Dermis microvascular lymphatic vessel endothelial cell (primary cell): ENCODE results near the gene SLC35F2. TPM values are rescaled to one million over a fixed set of nuclear protein-coding genes. Genes with fewer than 3 reads are reported as not detected.
"Not testable (repeated sequence)": the region's sequence is repeated elsewhere in the genome, so short reads cannot be mapped to it uniquely, and the experiment has no call there.

Source experiments
- DNase-seq, 2 donors: peaks; one replicate each; pipeline versions ENCODE4 v3.0.0 to v3.0.0-alpha.2; 2010; ENCODE audit warnings: low read depth in 2 of 2
- total RNA-seq: library from RNA; depleted of rRNA; stranded (reverse); fragments of >200 nt; gene quantifications from 2 replicates; pipeline ENCODE4 v1.2.1, GENCODE V29; 2014

SLC35F2 gene
- total RNA-seq, 1 donor from 2014 or later: 90.5 TPM

DNA sequence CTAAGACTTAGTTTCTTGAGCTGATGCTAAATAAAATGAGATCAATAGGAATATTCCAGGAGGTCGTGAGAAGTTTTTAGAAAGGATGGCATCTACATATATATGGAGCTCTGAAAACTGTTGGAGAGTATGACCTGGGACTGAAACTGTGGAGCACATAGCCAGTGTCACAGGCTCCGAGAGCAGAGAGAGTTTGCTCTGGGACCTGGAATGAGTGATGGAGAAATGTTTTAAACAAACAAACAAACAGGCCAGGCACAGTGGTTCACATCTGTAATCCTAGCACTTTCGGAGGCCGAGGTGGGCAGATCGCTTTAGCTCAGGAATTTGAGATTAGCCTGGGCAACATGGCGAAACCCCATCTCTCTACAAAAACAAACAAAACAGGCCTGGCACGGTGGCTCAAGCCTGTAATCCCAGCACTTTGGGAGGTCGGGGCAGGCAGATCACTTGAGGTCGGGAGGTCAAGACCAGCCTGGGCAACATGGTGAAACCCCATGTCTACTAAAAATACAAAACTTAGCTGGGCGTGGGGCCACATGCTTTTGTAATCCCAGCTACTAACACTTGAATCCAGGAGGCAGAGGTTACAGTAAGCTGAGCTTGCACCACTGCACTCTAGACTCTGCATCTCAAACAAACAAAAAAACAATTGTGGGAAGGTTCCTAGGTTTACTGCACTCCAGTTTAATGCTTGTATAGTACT is 67.1 kb downstream of the SLC35F2 start:
- DNase-seq: no peak

DNA sequence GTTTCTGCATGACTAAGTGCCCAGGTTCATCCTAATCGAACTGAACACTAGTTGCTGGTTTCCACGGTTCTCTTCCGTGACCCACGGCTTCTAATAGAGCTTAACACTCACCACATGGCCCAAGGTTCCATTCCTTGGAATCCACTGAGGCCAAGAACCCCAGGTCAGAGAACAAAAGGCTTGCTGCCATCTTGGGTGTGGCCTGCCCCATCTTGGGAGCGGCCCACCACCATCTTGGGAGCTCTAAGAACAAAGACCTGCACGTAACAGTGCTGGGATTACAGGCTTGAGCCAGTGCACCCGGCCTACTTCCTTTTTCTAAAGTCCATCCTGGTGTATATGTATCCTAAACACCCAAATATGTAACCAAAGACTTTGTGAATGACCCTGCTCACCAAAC is 68.8 kb downstream of the SLC35F2 start:
- DNase-seq: no peak

DNA sequence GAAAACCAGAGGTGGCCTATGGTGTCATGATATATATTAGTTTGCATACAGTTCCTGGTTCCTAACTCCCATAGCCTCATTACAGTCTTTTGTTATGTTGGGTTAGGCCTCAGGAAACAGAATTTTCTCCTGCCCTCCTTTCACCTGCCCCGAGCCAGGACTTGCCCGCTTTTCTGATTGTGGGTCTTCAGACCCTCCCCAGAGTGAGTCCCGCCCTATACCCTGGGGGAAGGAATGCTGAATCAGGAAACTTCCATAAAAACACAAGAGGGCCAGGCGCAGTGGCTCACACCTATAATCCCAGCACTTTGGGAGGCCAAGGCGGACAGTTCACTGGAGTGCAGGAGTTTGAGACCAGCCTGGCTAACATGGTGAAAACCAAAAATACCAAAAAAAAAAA is 70.9 kb downstream of the SLC35F2 start:
- no peak for DNase-seq

DNA sequence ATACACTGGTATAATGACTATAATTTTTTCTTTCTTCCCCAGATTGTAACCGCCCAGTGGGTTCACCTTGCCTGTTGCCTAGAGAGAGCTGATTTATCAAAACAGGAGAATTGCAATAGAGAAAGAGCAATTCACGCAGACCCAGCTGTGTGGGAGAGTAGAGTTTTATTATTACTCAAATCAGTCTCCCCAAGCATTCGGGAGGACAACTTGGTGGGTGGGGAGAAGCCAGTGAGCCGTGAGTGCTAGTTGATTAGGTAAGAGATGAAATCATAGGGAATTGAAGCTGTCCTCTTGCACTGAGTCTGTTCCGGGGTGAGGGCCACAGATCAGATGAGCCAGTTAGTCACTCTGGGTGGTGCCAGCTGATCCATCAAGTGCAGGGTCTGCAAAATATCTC is 73.2 kb downstream of the SLC35F2 start:
- no peak for DNase-seq

DNA sequence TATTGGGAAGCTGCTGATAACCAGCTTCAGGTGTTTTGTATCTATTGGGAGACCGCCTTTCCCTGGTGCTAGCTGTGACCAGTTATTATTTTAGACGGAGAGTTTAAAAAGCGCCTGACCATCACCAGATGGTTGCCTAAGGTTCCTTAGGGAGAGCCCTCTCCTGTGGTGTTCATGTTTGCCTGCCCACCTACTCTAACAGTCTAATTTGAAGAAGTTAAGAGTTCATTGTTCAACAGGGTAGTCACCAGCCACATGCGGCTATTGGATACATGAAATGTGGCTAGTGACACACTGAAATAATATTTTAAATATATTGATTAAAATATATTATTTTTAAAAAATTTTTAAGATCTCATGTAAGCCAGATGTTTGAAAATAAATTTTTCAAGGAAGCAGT is 75.5 kb downstream of the SLC35F2 start:
- DNase-seq: no peak

DNA sequence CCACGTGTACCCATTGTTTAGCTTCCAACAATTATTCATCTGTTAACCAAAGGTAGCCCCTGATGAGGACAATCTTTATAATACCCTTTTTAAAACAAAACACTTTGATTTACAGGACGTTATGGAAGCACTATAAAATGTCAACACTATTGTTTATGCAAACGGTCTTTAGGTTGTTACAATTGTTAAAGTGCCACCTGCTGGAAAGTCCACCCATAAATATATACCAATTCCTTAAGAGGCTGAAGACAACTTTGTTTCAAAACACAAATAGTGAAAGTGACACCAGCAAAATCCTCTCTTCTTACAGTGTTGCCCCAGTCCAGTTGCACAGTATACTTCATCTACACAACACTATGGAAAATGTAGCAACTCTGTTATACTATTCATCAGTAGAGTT is 77.8 kb downstream of the SLC35F2 start:
- peak in 1 of 2 donors; percentile 8 for DNase-seq

DNA sequence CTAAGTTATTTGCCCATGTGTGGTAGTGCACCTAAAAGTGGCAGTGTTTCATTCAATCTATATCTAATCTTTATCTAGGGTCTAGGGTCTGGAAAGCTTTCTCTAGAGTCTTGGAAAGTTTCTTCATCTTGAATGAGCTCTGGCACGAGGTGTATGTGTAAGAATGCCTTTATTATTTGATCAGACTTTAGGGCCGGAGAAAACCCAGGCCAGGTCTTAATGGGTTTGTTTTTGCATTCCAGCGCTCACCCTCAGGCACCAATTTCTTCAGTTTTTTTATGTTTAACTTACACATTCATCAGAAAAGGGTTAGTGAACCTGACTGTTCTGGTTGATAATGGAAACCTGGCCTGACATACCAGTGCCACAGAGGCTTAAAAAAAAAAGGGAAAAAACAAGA is 78.5 kb downstream of the SLC35F2 start:
- no peak for DNase-seq

DNA sequence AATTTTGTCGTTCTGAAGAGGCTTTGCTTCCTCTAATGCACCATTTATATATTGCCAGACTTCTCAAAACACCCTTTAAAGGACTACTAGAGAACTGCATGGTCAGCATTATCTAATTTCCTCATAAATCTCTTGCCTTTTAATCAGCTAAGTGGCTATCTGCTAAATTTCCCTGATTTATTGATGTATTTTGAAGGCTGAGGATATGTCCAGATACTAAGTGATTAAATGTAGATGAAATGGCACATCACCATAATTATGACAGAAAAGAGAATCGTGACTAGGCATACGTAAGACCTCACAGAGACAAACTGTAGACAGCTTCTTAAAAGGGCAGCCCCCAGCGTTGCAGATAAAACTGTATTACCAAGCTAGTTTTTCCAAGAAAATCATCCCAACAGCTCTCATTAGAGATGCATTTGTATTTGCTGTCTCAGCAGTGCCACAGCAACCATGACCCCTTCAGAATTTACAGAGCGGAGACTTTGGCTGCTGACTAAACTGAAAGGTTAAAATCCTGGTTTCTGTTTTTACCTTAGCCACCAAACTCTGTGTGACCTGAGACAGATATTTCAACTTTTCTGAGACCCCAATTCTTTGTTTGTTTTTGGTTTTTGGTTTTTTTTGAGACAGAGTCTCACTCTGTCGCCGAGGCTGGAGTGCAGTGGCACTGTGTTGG is 79.6 kb downstream of the SLC35F2 start:
- no peak for DNase-seq

DNA sequence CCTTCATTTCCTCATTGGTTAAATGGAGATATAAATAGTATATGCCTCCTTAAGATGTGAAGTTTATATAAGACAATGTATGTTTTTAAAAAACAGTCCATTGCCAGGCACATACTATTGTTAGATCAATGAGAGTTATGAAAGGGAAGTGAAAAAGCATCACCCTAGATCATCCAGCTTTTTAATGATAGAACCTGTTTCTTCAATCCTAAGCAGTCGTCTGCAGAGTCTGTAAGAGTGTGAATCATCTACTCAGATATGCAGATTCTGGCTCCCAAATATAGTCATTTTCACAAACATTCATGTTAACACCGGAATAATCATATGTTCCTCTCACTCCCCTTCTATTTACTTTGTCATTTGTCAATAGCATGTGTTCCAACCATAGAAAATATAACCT is 81.5 kb downstream of the SLC35F2 start:
- DNase-seq: no peak

DNA sequence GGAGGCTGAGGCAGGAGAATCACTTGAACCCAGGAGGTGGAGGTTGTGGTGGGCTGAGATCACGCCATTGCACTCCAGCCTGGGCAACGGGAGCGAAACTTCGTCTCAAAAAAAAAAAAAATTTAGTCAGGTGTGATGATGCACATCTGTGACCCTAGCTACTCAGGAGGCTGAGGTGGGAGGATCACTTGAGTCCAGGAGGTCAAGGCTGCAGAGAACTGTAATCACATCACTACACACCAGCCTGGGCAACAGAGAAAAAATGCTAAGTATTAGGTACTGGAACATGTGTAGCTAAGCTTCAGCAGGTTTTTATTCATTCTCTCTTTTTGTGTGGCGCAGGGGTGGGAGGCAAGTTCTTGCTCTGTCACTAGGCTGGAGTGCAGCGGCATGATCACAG is 82.5 kb downstream of the SLC35F2 start:
- no peak for DNase-seq

DNA sequence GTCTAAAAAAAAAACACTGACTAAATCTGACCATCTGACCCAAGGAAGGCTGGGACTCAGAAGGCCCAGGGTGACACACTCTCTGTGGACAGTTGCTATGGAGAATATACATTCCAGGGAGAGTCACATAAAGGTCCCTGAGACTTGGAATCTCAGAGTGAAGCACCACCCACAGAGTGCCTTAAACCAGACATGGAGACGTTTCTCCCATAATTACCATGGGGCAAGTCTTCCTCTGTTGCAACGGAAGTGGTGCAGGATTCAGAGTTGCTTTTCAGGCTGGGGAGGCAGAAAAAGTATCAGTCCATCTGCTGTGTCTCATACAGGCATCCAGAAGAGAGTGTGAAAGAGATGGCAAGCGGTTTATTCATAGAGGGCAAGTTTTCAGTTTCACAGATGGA is 88.0 kb downstream of the SLC35F2 start:
- DNase-seq: no peak

DNA sequence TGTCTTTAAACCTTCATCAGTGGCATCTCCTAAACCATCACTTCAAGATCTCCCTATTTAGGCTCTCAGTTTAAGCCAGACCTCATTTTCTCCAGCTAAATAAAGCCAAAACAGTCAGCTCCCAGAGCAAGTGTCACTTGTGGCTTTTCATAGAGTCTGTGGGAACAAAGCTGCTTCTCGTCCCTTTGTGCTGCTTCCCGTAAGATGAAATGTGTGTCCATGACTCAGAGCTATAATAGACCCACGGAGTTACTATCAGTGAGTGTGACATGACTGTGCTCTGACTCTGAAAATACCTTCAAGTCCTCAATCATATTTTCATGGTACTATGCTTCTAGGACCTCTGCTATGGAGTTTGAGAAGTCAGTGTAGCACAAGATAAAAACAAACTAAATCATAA is 89.4 kb downstream of the SLC35F2 start:
- DNase-seq: no peak

DNA sequence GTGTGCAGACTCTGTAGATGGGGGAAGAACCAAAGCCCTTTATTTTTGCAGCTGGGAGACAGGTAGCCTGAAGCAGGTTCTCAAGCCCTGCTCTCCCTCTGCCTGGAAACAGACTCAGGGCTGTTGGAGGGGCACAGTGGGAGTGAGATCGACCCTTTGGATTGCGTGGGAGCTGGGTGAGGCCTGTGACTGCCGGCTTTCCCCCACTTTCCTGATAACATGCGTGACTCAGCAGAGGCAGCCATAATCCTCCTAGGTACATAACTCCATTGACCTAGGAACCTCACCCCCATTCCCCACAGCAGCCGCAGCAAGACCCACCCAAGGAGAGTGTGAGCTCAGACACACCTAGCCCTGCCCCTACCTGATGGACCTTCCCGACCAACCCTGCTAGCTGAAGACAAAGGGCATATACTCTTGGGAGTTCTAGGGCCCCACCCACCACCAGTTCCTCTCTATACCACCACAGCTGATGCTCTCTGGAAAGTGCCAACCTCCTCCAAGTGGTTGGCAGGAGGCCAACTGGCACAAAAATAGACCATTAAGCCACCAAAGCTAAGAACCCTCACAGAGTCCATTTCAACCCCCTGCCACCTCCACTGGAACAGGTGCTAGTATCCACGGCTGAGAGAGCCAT is 99.8 kb downstream of the SLC35F2 start:
- not testable (repeated sequence) for DNase-seq

DNA sequence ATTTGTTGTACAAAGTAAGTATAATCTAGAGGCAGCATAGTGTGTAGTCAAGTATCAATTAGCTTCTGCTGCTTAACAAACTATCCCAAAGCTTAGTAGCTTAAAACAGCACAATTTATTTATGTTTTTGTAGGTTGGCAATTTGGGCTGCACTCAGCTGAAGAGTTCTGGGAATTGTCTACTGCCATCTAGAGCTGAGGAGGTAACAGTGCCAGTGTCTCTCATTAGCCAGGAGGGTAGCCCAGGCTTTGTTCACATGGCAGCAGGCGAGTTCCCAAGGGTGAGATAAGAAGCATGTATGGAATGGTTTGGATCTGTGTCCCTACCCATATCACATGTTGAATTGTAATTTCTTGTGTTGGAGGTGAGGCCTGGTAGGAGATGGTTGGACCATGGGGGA is 100.9 kb downstream of the SLC35F2 start:
- no peak for DNase-seq

DNA sequence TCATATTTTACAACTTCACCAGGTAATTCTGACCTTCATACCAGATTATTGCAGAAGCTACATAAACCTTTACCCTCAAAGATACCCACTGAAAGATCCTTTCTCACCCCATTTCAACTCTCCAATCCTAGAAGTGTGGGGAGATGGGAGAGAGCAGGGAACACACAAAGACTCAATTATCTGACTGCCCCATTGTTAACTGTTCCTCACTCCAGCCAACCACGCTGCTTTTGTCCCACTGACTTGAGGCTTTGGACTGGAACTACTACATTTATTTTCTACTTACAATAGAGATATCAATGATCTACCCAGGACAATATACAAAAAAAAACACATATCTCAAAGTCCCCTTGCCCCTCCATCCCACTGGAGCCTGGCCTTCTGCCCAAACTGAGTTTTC is 102.0 kb downstream of the SLC35F2 start:
- DNase-seq: no peak

DNA sequence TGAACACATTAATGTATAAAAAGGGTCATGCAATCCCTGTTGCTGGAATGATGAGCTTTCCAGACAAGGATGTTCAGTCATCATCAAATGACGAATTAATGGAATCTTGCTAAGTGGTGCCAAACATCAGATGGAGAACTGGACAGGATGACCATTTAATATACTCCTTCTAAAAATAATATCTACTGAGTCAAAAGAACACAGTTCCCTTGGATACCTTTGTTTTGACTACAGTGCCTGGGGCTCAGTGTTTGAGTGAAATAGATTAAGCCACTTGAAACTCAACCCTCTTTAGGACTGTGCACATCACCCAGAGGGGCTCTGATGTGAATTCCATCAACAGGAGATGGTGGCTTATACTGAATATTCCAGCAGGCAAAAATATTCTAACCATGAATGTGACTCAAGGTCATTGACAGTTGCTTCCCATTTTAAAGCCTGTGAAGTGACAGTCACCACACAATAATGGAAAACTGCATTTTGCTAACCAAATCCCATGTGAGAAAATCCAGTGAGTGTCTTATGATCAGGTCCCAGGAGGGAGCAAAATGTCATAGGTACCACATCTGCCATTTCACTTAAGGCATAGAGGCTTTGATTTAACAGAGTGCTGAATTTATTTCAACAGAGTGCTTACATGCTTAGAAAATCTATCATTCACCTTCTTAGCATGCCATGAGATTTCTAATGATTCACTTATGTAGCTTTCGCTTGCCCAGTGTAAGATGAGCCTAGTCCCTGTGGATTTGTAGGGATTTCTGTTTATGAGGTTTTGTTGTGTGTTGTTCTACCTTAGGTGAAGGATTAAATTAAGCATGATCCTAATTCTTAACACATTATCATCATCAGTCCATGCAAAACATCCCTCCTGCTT is 105.4 kb downstream of the SLC35F2 start:
- DNase-seq: no peak

DNA sequence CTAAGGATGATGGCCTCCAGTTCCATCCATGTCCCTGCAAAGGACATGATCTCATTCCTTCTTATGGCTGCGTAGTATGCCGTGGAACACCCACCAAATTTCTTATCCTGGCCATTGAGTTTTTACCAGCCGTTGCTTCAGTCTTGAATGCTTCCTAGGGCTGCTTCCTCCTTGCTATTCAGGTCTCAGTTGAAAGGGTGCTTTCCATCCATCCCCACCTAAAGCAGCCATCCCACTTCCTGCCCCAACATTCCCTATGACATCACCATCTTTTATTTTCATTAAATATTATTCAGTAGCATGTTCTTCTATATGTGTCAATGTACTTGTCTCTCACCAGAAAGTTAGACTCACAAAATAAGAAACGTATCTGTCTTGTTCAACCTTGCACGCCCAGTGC is 106.1 kb downstream of the SLC35F2 start:
- DNase-seq: no peak

DNA sequence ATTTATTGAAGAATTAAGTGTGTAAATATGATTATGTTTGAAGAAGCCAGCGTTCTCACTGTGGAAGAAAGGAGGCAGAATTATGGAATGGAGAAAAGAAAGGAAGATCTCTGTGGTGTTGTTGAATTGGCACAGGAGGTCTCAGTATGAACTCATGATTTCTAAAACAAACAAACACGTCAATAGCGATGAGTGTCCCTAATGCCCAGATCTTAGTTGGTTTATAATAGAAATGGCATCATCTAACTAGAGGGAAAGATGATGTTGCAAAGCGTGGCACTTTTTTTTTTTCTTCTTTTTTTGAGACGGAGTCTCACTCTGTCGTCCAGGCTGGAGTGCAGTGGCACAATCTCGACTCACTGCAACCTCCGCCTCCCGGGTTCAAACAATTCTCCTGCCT is 107.5 kb downstream of the SLC35F2 start:
- DNase-seq: no peak

DNA sequence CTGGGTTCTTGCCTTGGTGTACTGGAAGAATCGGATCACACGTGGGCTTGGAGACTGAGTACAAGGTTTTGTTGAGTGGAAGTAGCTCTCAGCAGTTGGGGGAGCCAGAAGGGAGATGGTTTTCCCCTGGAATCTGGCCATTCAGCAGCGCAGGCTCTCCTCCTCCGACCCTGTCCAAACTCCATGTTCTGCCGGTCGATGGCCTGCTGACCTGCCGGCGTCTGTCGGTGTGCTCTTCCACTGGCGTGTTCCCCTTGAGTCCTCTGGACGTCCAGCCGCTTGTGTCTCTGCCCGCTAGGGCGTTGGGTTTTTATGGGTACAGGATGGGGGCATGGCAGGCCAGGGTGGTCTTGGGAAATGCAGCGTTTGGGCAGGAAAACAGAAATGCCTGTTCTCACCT is 108.3 kb downstream of the SLC35F2 start:
- no peak for DNase-seq

DNA sequence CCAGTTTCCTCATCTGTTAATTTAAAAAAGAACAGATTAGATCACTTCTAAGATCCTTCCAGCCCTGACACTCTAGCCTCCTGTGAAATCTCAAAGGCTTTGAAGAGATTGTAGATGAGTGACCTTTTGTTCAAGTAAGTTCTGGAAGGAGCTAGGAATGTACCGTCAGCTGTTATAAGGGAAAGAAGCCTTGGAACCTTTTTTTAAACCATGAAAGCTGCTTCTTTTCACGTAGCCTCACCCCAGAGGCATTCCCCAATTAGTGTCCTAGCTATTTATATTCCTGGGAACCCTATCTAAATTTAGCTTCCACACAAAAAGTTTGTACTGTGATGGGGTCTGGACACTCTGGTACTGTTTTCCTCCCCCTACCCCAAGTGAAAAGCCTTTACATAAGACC is 111.0 kb downstream of the SLC35F2 start:
- no peak for DNase-seq

DNA sequence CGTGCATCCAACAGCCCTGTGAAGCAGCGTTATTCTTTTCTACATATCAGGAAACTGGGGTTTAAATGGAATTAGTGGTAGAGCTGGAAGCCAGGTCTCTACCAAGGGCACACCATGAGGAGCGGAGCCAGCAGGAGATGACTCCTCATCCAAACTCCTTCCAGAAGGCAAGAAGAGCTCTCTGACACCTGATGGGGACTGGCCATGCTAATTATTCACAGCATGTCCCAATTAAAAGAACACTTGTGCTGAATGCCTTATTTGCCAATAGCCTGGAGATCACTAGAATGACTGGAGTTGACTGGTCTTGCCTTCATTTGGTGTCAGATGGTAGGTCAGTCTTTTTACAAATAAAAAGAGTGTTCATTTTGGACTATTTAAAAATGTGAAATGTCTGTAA is 113.9 kb downstream of the SLC35F2 start:
- DNase-seq: no peak

DNA sequence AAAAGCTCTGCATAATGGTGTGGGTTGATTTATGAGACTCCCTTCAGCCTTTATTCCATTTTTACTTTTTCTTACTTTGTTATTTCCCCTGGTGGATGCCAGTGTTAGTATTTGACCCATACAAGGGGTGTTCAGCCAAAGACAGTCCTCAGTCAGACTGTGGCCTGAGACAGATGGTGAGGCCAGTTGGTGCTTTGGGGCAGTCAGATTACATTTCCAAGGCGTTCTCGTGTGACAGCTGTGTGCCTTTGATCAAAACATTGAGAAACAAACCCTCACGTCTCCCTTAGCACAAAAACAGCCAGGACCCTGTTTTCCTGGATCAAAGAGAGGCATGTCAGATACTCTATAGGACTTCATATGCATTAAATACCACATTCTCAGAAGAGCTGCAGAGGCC is 115.4 kb downstream of the SLC35F2 start:
- DNase-seq: no peak
